ENCODE measurements around the gene CRYM.
"Not testable (repeated sequence)": the region's sequence is repeated elsewhere in the genome, so short reads cannot be mapped to it uniquely, and the experiment has no call there.

Gene CRYM

GRCh38 chr16:21277927-21278706 is at the start of gene CRYM:
Gene CRYM, minus strand, starts transcription at chr16:21278290. Its CDS starts 39 bp downstream, at chr16:21278251.
- peak; percentile 9 for DNase-seq (ENCODE audit: low read depth, low spot score)
- peak within 1 kb of the TSS; percentile 27 for H3K4me3 ChIP-seq (ENCODE audit: low read depth, low read length)
- in situ Hi-C loops (cut with HindIII; ENCODE audit: low sequenced_read_pairs), result no loop called here
- TF ChIP-seq CTCF (IDR thresholded peaks at IDR 0.05; ENCODE audit: low read depth, low read length), result peak; percentile 88

- in situ Hi-C loops (cut with HindIII; ENCODE audit: low sequenced_read_pairs), result no loop called here
- no peak for DNase-seq (ENCODE audit: low read depth, low spot score)
- no peak for TF ChIP-seq CTCF (IDR thresholded peaks at IDR 0.05; ENCODE audit: low read depth, low read length)
- H3K4me3 ChIP-seq (ENCODE audit: low read depth, low read length), result no peak overlapping the region
Observed at GRCh38 chr16:21327046-21327445, 49.0 kb upstream of the CRYM start.

DNA sequence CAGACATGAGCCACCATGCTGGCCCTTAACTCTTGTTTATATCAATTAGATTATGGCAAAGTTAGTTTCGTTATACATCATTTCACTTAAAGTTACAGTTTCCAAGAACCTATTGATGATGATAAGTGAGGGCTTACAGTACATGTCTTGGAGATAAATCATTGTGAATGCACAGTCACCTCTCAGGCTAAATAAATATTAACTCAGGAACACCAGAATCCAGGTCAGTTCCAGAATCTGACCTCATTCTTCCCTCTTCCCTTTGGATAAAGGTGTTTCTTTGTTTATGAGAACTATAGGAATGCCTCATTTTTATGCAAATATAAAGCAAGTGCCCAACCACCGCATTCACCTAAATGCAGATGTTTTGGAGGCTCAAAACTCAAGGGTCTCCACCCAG is 48.4 kb upstream of the CRYM start:
- in situ Hi-C loops (cut with HindIII; ENCODE audit: low sequenced_read_pairs), result no loop called here
- TF ChIP-seq CTCF (IDR thresholded peaks at IDR 0.05; ENCODE audit: low read depth, low read length), result no peak
- H3K4me3 ChIP-seq (ENCODE audit: low read depth, low read length), result no peak overlapping the region
- DNase-seq (ENCODE audit: low read depth, low spot score), result no peak

- no peak for DNase-seq (ENCODE audit: low read depth, low spot score)
- no peak overlapping the region for H3K4me3 ChIP-seq (ENCODE audit: low read depth, low read length)
- in situ Hi-C loops (cut with HindIII; ENCODE audit: low sequenced_read_pairs), result no loop called here
- no peak for TF ChIP-seq CTCF (IDR thresholded peaks at IDR 0.05; ENCODE audit: low read depth, low read length)
Observed at GRCh38 chr16:21324267-21324666, 46.2 kb upstream of the CRYM start.

GRCh38 chr16:21322251-21322650 is 44.2 kb upstream of the CRYM start:
- H3K4me3 ChIP-seq (ENCODE audit: low read depth, low read length); in situ Hi-C loops (cut with HindIII; ENCODE audit: low sequenced_read_pairs); DNase-seq (ENCODE audit: low read depth, low spot score): not testable (repeated sequence)

DNA sequence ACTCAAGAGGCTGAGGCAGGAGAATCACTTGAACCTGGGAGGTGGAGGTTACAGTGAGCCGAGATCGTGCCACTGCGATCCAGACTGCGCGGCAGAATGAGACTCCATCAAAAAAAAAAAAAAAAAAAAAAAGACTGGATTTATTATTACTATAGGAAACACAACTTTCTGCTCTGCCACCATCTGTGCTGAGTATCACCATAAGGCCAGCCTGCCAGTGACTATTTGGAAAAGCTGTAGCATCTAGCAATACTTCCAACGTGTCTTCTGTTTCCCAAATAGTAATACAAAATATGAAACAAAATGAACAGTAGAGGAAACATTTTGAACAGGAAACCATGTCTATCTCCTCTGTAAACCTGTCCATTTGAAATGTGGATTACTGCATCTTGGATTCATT is 43.6 kb upstream of the CRYM start:
- no peak for TF ChIP-seq CTCF (IDR thresholded peaks at IDR 0.05; ENCODE audit: low read depth, low read length)
- in situ Hi-C loops (cut with HindIII; ENCODE audit: low sequenced_read_pairs), result no loop called here
- no peak overlapping the region for H3K4me3 ChIP-seq (ENCODE audit: low read depth, low read length)
- no peak for DNase-seq (ENCODE audit: low read depth, low spot score)

DNA sequence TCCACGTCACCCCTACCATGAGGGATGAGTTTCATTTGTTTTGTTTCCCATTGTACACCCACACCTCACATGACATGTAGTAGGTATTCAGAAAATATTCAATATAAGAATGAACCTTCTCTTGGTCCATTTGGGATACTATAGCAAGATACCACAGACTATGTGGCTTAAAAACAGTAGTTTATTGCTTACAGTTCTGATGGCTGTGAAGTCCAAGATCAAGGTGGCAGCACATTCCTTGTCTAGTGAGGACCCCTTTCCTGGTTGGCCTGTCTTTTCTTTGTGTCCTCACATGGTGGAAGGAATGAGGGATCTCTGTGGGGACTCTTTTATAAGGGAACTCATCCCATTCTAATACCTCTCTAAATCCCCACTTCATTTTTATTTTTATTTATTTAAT is 36.2 kb upstream of the CRYM start:
- no peak for DNase-seq (ENCODE audit: low read depth, low spot score)
- in situ Hi-C loops (cut with HindIII; ENCODE audit: low sequenced_read_pairs), result no loop called here
- H3K4me3 ChIP-seq (ENCODE audit: low read depth, low read length), result no peak overlapping the region
- TF ChIP-seq CTCF (IDR thresholded peaks at IDR 0.05; ENCODE audit: low read depth, low read length), result no peak

- H3K4me3 ChIP-seq (ENCODE audit: low read depth, low read length); in situ Hi-C loops (cut with HindIII; ENCODE audit: low sequenced_read_pairs); DNase-seq (ENCODE audit: low read depth, low spot score): not testable (repeated sequence)
Observed at GRCh38 chr16:21312863-21313372, 34.8 kb upstream of the CRYM start.

DNA sequence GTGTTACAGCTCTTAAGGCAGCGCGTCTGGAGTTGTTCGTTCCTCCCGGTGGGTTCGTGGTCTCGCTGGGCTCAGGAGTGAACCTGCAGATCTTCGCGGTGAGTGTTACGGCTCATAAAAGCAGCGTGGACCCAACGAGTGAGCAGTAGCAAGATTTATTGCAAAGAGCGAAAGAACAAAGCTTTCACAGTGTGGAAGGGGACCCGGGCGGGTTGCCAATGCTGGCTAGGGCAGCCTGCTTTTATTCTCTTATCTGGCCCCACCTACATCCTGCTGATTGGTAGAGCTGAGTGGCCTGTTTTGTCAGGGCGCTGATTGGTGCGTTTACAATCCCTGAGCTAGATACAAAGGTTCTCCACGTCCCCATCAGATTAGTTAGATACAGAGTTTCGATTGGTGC is 34.0 kb upstream of the CRYM start:
- H3K4me3 ChIP-seq (ENCODE audit: low read depth, low read length); DNase-seq (ENCODE audit: low read depth, low spot score); in situ Hi-C loops (cut with HindIII; ENCODE audit: low sequenced_read_pairs): not testable (repeated sequence)

DNA sequence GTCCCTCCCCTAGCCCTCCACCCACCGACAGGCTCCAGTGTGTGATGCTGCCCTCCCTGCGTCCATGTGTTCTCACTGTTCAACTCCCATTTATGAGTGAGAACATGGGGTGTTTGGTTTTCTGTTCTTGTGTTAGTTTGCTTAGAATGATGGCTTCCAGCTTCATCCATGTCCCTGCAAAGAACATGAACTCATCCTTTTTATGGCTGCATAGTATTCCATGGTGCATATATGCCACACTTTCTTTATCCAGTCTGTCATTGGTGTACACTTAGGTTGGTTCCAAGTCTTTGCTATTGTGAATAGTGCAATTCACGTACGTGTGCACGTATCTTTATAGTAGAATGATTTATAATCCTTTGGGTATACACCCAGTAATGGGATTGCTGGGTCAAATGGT is 28.6 kb upstream of the CRYM start:
- H3K4me3 ChIP-seq (ENCODE audit: low read depth, low read length); DNase-seq (ENCODE audit: low read depth, low spot score): not testable (repeated sequence)
- in situ Hi-C loops (cut with HindIII; ENCODE audit: low sequenced_read_pairs), result loop anchor here (10.0 kb wide), 1 partner anchor 122 kb away; no protein-coding TSS in a partner anchor

All from astrocyte of the spinal cord (primary cell).